A673 (cell line): ENCODE measurements around the gene MAP3K5. TPM values are rescaled to one million over a fixed set of nuclear protein-coding genes. Genes with fewer than 3 reads are reported as not detected.

Experiments
- BruUV-seq: library from RNA; stranded (reverse); fragments of 400-500 nt; replicated peaks from 2 replicates; lab custom pipeline; 2021; lab: Mats Ljungman, UMichigan
- CTCF ChIA-PET: fragments of 300-600 bp; sonication (Branson Sonifier 250); formaldehyde crosslinking; loops from one replicate; lab custom pipeline; 2022; ENCODE audit warnings: antibody characterized with exemption; lab: Charles Lee
- POLR2A ChIA-PET: fragments of 300-600 bp; sonication (Branson Sonifier 250); formaldehyde crosslinking; loops from one replicate; lab custom pipeline; 2022; ENCODE audit warnings: antibody characterized with exemption; ENCODE audit not compliant: low non-redundant PET; lab: Charles Lee
- DNase-seq: peaks from one replicate; pipeline ENCODE4 v3.0.0-alpha.2; 2015; ENCODE audit warnings: low spot score
- H3K27ac ChIP-seq: fragments of 200-600 bp; sonication (generic); 2 replicates; pipeline ENCODE4 v1.5.1; 2016; ENCODE audit warnings: mixed run types, low read depth, mild to moderate bottlenecking, mixed read lengths, antibody characterized with exemption, low read length; ENCODE audit not compliant: poor library complexity, severe bottlenecking
- H3K27me3 ChIP-seq: fragments of 200-600 bp; sonication (generic); replicated peaks from 2 replicates; pipeline ENCODE4 v1.6.1; 2017; ENCODE audit warnings: mixed run types, low read depth, mild to moderate bottlenecking, mixed read lengths, antibody characterized with exemption, low read length; ENCODE audit not compliant: insufficient read depth, poor library complexity
- H3K36me3 ChIP-seq: fragments of 200-600 bp; sonication (generic); 2 replicates; pipeline ENCODE4 v1.6.1; 2016; ENCODE audit warnings: mixed run types, mild to moderate bottlenecking, mixed read lengths, antibody characterized with exemption, low read length; ENCODE audit not compliant: insufficient read depth, poor library complexity, severe bottlenecking
- H3K4me1 ChIP-seq: fragments of 200-600 bp; sonication (generic); 2 replicates; pipeline ENCODE4 v1.6.1; 2017; ENCODE audit warnings: mixed run types, mild to moderate bottlenecking, mixed read lengths, antibody characterized with exemption, low read length; ENCODE audit not compliant: insufficient read depth, poor library complexity, severe bottlenecking
- H3K4me3 ChIP-seq: fragments of 200-600 bp; sonication (generic); 2 replicates; pipeline ENCODE4 v1.5.1; 2016; ENCODE audit warnings: low read depth, mixed run types, mild to moderate bottlenecking, mixed read lengths, low read length; ENCODE audit not compliant: poor library complexity, severe bottlenecking
- H3K9me3 ChIP-seq: fragments of 200-600 bp; sonication (generic); 2 replicates; pipeline ENCODE4 v1.6.1; 2016; ENCODE audit warnings: mixed run types, low read depth, mild to moderate bottlenecking, mixed read lengths, antibody characterized with exemption, low read length; ENCODE audit not compliant: poor library complexity, severe bottlenecking
- CTCF ChIP-seq: fragments of 300-800, 200-600 bp; sonication (generic); conservative IDR thresholded peaks from 2 replicates; pipeline ENCODE4 v1.5.1; 2017; ENCODE audit warnings: low read depth, mild to moderate bottlenecking, antibody characterized with exemption, low read length, moderate library complexity, mixed read lengths
- EZH2 ChIP-seq: fragments of 200-600 bp; sonication (generic); IDR thresholded peaks from 2 replicates; pipeline ENCODE4 v1.6.1; 2017; ENCODE audit warnings: borderline replicate concordance, low read depth, mild to moderate bottlenecking, mixed read lengths, antibody characterized with exemption, low read length; ENCODE audit not compliant: poor library complexity, severe bottlenecking
- intact Hi-C: fragments of 100-400 bp; cut with micrococcal nuclease; formaldehyde crosslinking; loops from one replicate; pipeline ENCODE4 v1.10.0; 2022; ENCODE audit not compliant: unreplicated experiment
- total RNA-seq: library from RNA; stranded (reverse); gene quantifications from 2 replicates; pipeline ENCODE4 v1.2.3, GENCODE V29; 2021

MAP3K5 gene
- total RNA-seq, 1 experiment from 2014 or later = 5.4 TPM

GRCh38 chr6:136750696-136751521 is 41.4 kb downstream of the MAP3K5 start:
- intact Hi-C loops = no loop called here
- BruUV-seq = no TSS peak
- Histone ChIP-seq H3K9me3 (no peaks in the 10 kb centered on the region), H3K4me3 (no peak overlapping the region), H3K4me1 (peaks cover 18% of the 10 kb centered on the region), H3K27ac (no peak overlapping the region), H3K36me3 (no peaks in the 10 kb centered on the region), H3K27me3 (no peaks in the 10 kb centered on the region)
- POLR2A ChIA-PET = interaction anchor here (0.6 kb wide), 1 partner anchor 358 kb away, joined by 8 read pairs; no protein-coding TSS in a partner anchor
- CTCF ChIA-PET = no interaction called here
- no peak for DNase-seq
- no peak for TF ChIP-seq EZH2
- no peak for TF ChIP-seq CTCF

GRCh38 chr6:136749359-136749997 is 42.8 kb downstream of the MAP3K5 start:
- no peaks in the 10 kb centered on the region for H3K9me3 ChIP-seq
- no TSS peak for BruUV-seq
- CTCF ChIA-PET = no interaction called here
- TF ChIP-seq CTCF = no peak
- no peak for TF ChIP-seq EZH2
- no peaks in the 10 kb centered on the region for H3K27me3 ChIP-seq
- peaks cover 14% of the 10 kb centered on the region for H3K4me1 ChIP-seq
- POLR2A ChIA-PET = no interaction called here
- DNase-seq = no peak
- no peaks in the 10 kb centered on the region for H3K36me3 ChIP-seq
- no peak overlapping the region for H3K4me3 ChIP-seq
- no peak overlapping the region for H3K27ac ChIP-seq
- intact Hi-C loops = no loop called here

- BruUV-seq = no TSS peak
- H3K36me3 ChIP-seq = no peaks in the 10 kb centered on the region
- DNase-seq = no peak
- TF ChIP-seq CTCF (no peak), EZH2 (no peak)
- no peaks in the 10 kb centered on the region for H3K9me3 ChIP-seq
- no peak overlapping the region for H3K27ac ChIP-seq
- H3K27me3 ChIP-seq = no peaks in the 10 kb centered on the region
- no peak overlapping the region for H3K4me3 ChIP-seq
- ChIA-PET CTCF (interaction anchor here (0.6 kb wide), 1 partner anchor 75 kb away, joined by 3 read pairs; the partner anchor contains the start of gene PEX7), POLR2A (no interaction called here)
- H3K4me1 ChIP-seq = peaks cover 14% of the 10 kb centered on the region
- intact Hi-C loops = no loop called here
These were observed 44.8 kb downstream of the MAP3K5 start for GRCh38 chr6:136747507-136747906.
